ENCODE data around the gene LRP1-AS.
"Not testable (repeated sequence)": the region's sequence is repeated elsewhere in the genome, so short reads cannot be mapped to it uniquely, and the experiment has no call there.

Gene LRP1-AS

DNA sequence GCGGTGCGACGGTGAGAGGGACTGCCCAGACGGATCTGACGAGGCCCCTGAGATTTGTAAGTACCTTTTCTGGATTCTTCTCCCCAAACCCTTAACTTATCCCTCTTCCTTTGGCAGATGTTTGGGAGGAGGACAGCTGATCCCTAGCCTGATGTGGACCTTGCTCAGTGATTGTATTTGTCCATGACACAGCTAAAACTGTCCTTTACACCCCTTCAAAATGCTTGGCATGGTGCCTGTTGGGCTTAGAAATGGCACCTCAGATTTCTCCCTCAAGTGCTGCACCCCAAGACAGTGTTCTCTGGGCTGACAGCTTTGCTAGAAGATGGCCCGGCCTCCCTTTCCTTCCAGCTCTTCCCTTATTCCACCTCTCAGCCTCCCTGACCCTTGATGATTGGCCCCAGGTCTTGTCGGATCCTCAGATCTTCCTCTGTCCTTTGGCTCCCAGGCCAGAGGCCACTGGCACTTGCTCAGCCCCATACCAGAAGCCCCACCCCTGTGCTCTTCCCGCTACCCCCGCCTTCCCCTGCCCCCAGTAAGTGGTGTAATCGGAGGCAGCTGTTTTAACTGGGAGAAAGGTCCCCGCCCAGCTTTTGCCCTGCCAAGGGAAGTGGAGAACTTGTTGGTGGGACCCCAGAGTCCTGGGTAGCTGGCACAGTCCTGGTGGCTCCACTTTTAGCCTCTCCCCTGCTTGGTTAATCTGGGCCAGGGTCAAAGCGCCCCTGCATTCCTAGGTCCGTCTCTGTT is 8.7 kb downstream of the LRP1-AS start:
- DNase-seq: no peak

DNA sequence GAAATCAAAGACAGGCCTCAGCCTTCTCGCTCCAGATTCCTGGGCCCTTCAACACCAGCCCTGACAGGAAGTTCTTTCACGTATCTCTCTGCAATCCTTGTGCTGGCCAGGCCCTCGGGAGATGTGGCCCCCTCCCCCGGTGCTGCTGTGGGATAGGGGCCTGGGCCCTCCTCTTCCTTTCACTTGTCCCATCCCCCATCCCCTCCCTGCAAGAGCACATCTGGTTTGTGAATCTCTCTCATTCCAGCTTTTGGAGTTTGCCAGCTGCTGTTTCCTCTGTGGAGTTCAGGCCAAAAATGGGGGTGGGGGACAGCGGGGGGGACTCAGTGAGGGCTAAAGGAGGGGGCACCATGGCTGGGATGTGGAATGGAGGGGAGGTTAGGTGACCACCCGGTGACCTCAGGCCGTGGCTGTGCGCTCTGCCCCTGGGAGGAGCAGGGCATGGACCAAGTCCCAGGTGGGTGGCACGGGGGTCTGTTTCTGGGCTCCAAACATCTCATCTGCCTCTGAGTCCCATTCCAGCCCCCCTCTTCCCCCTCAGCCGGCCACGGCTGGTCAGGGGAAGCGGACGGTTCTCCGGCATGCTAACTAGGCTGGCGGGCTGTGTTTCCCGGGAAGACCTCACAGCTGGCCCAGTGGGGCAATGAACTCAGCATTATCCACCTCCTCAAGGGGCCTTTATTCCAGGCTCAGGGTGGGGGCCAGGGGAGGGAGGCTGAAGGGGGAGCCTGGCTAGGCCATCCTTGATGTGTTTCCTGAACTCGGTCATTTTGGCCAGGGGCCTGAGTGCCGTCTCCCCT is 11.7 kb downstream of the LRP1-AS start:
- DNase-seq: peak; percentile 41

- no peak for DNase-seq
These were observed 12.5 kb downstream of the LRP1-AS start for GRCh38 chr12:57134949-57135348.

DNA sequence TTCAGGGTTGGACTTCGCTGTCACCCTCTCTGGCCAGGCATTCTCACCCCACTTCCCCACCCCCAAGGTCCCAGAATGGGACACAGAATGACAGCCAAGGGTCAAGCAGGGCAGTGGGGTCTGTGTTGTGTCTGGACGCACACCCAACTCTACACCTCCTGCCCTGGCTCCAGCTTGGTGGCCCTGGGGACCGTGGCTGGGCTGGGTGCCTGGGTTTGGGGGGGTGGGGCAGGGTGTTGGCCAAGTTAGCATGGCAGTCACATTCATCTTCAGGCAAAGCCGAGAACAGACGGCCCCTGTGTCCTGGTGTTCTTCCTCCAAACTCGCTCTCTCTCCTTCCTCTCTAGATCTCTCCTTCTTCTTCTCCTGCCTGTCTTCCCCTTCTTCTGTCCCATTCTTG is 13.5 kb downstream of the LRP1-AS start:
- no peak for DNase-seq

- peak; percentile 76 for DNase-seq
These were observed 14.3 kb downstream of the LRP1-AS start for GRCh38 chr12:57133013-57133569.

- DNase-seq: peak; percentile 37
These were observed 15.3 kb downstream of the LRP1-AS start for GRCh38 chr12:57131896-57132744.

DNA sequence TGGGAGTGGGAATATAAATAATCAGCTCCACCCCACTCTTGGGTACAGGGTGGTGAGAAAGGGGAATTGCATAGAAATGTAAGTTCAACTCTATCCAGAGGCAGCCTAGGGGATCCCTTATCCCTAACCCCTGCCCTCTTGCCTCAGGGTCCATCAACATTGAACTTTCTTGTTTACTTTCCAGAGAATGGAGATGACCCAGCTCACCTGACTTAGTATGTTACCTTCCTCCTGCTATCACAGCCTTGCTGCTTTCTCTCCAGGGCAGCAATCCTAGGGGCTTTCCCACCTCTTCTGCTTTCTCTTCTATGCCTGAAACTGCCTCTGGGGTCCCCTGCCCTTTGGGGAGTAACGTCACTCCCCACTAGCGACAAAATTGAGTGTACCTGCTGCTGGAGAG is 16.5 kb downstream of the LRP1-AS start:
- DNase-seq: no peak

DNA sequence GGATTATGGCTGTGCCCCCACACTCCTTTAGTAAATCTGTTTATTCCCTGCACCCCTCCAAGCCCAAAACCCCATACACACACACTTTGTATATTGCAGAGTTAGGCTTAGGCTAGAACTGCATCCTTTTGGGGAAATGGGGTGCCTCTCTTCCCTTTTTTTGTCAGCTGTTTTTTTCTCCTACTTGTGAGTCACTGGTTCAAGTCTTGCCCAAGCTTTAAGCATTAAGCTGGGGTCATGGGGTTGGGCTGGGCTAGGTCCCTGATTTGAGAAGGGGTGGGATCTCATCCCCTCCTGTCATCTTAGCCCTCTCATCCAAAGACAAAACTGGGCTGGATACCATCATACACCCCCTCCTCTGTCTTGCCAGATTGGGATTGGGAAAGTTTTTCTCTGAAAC is 17.5 kb downstream of the LRP1-AS start:
- peak; percentile 57 for DNase-seq

DNA sequence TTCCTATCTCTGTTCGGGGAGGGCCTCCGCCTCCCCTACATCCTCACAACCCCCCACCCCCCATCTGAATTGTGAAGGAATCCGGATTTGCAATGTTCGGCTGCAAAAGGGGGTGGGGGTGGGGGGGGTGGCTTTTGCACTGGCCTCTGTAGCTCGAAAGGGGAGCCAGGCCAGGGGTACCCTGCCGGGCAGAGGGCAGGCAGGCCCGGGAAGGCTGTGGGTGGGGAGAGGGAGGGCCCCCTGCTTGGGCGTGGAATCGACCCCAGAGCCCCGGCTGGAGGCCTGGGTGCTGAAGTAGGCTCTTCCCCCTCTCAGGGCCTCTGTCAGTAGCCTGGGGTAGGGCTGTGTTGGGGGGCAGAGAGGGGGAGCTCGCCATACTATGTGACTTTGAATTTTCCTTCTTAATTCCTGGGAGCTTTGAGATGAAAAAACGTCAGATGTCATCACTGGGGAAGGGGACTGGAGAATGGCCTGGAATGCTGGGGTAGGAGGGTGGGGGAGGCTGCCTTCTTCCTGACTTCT is 18.0 kb downstream of the LRP1-AS start:
- peak; percentile 24 for DNase-seq

DNA sequence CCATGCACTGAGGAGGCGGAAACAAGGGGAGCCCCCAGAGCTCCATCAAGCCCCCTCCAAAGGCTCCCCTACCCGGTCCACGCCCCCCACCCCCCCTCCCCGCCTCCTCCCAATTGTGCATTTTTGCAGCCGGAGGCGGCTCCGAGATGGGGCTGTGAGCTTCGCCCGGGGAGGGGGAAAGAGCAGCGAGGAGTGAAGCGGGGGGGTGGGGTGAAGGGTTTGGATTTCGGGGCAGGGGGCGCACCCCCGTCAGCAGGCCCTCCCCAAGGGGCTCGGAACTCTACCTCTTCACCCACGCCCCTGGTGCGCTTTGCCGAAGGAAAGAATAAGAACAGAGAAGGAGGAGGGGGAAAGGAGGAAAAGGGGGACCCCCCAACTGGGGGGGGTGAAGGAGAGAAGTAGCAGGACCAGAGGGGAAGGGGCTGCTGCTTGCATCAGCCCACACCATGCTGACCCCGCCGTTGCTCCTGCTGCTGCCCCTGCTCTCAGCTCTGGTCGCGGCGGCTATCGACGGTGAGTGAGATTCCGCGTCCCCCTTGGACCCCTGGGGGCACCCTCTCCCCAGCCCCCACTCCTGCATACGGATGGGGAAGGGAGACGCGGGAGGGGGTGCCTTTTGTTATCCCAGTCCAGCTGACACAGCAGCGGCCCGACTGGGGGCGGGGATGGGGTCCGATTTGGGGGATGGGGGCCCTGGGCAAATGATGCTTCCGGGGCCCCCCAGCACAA is 18.7 kb downstream of the LRP1-AS start:
- no peak for DNase-seq

- peak; percentile 86 for DNase-seq
These were observed 19.5 kb downstream of the LRP1-AS start, which contains the start of gene LRP1 for GRCh38 chr12:57127726-57128518. Gene LRP1 (plus strand): TSS chr12:57128483. CDS start chr12:57128965, 482 bp downstream.

- peak; percentile 54 for DNase-seq
These were observed 20.2 kb downstream of the LRP1-AS start for GRCh38 chr12:57127101-57127725.

GRCh38 chr12:57126561-57126960 is 20.9 kb downstream of the LRP1-AS start:
- DNase-seq: no peak

DNA sequence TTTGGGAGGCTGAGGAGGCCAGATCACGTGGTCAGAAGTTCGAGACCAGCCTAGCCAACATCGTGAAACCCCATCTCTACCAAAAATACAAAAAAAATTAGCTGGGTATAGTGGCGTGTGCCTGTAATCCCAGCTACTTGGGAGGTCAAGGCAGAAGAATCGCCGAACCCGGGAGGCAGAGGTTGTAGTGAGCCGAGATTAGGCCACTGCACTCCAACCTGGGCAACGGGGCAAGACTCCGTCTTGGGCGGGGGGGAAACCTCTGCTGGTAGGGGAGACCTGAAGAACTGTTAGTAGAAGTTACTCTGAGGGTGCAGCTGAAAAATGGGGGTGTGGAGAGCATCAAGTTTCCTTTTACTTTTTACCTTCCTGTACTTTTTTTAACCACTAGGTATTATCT is 21.4 kb downstream of the LRP1-AS start:
- no peak for DNase-seq

- DNase-seq: peak; percentile 77
These were observed 23.1 kb downstream of the LRP1-AS start for GRCh38 chr12:57124261-57124877.

DNA sequence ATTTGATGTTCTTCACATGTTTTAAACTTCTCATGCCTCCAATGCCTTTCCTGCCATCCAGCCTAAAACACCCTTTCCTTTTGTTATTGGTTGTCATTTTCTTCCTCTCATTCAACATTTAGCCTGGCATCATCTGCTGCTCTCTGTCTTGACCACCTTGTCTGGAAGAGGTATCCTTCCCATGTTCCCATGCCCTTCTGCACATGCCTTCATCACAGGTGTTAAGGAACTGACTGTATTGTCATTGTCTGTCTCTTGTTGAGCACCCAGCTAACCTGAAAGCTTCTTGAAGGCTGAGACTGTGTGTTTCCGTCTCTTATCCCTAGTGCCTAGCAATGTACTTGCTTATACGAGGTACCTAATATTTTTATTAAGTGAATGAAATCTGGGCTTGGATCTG is 23.6 kb downstream of the LRP1-AS start:
- DNase-seq: no peak

- DNase-seq: not testable (repeated sequence)
These were observed 26.7 kb downstream of the LRP1-AS start for GRCh38 chr12:57120718-57121117.

DNA sequence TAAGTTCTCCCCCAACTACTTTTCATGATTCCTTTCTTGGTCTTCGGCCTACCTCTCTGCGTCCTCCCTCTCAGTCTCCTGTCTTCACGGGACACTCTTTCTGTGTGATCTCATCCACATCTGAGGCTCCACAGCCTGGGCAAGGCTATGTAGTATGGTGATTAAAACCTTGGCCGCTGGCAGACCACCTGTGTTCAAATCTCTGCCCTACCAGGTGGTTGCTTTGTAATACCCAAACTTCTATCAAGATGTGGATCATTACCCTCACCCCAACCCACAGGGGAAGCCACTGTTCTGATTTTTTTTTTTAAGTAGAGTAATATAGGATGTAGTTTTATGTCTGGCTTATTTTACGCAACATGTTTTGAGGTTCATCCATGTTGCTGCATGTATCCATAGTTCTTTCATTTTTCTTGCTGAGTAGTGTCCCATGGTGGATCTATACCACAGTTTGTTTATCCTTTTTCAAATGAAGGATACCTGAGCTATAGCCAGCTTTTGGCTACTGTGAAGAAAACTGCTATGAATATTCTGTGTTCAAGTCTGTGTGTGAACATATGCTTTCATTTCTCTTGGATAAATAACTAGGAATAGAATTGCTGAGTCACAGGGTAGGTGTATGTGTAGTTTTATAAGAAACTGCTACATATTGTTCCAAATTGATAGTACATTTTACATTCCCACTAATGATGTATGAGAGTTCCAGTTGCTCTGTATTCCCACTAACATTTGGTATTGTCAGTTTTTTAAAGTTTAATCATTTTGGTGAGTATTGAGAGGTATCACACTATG is 27.9 kb downstream of the LRP1-AS start:
- no peak for DNase-seq

DNA sequence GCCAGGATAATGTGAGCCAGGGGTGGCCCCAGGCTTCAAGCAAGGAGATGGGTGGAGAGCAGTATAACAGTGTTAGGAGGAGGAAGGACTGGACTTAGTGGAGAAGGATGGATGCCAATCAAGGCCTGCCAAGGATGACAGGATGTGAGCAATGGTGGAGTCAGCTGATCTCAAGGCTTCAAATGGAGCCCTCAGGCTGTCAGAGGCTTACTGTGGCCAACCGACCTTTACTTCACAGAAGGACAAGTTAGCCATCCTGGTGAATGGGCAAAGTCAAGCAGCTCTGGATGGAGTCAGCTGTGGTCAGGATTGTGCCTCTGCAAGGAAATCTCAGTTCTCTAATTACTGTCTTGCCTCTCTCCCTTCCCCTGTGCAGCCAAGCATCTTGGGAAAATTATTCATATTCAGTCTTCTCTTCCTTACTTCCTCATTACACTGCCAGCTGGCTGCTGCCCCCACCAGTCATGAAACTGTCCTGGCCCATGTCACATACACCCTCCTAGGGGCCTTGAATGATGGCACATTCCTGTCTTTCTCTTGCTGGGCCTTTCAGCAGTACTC is 28.6 kb downstream of the LRP1-AS start:
- peak; percentile 72 for DNase-seq
